Fibroblast of villous mesenchyme (primary cell): ENCODE measurements around the gene SUCO. TPM values are rescaled to one million over a fixed set of nuclear protein-coding genes. Genes with fewer than 3 reads are reported as not detected.

Source experiments
- DNase-seq: peaks from one replicate; pipeline ENCODE4 v3.0.0-alpha.2; 2010; ENCODE audit warnings: low read depth
- H3K4me3 ChIP-seq: 2 replicates; pipeline ENCODE4 v1.5.1; 2011; ENCODE audit warnings: low read depth, mild to moderate bottlenecking, low read length
- CTCF ChIP-seq: IDR thresholded peaks from 2 replicates; pipeline ENCODE4 v1.5.1; 2012; ENCODE audit warnings: low read depth, mild to moderate bottlenecking, low read length; ENCODE audit not compliant: insufficient read depth
- total RNA-seq: library from RNA; depleted of rRNA; stranded (reverse); fragments of >200 nt; gene quantifications from 2 replicates; pipeline ENCODE4 v1.2.3, GENCODE V29; 2012

The SUCO gene
- 38.7 and 56.1 TPM in 2 replicates for total RNA-seq

GRCh38 chr1:172532700-172533512, at the start of gene SUCO:
TSS of gene SUCO (plus strand) at chr1:172533150. CDS start at chr1:172533436, 286 bp downstream.
- peak within 1 kb of the TSS; percentile 94 for H3K4me3 ChIP-seq
- TF ChIP-seq CTCF, result no peak
- DNase-seq, result peak; percentile 100

- no peak for TF ChIP-seq CTCF
- no peak overlapping the region for H3K4me3 ChIP-seq
- no peak for DNase-seq
These were observed 49.5 kb upstream of the SUCO start for GRCh38 chr1:172483448-172483847.

GRCh38 chr1:172484252-172484651, 48.7 kb upstream of the SUCO start:
- no peak for DNase-seq
- H3K4me3 ChIP-seq, result no peak overlapping the region
- no peak for TF ChIP-seq CTCF

- no peak for DNase-seq
- no peak for TF ChIP-seq CTCF
- no peak overlapping the region for H3K4me3 ChIP-seq
These were observed 47.3 kb upstream of the SUCO start for GRCh38 chr1:172485626-172486025.

- no peak for TF ChIP-seq CTCF
- H3K4me3 ChIP-seq, result no peak overlapping the region
- no peak for DNase-seq
These were observed 46.0 kb upstream of the SUCO start for GRCh38 chr1:172486805-172487454.

- TF ChIP-seq CTCF, result no peak
- no peak overlapping the region for H3K4me3 ChIP-seq
- DNase-seq, result peak; percentile 3
These were observed 45.4 kb upstream of the SUCO start for GRCh38 chr1:172487550-172487949.

GRCh38 chr1:172488393-172488792, 44.6 kb upstream of the SUCO start:
- H3K4me3 ChIP-seq, result no peak overlapping the region
- no peak for TF ChIP-seq CTCF
- no peak for DNase-seq
